HEK293 (cell line): ENCODE measurements around the gene ALG3.
A peak's percentile ranks its signal among the peaks of the same experiment; 100 is the strongest.

Source experiments
- CTCF ChIA-PET: fragments of 350-600 bp; formaldehyde crosslinking; extraction: SDS; loops from one replicate; lab custom pipeline; 2021; ENCODE audit warnings: antibody characterized with exemption; lab: Yijun Ruan, JAX
- POLR2A ChIA-PET: fragments of 300-600 bp; formaldehyde crosslinking; extraction: SDS; loops from one replicate; lab custom pipeline; 2020; ENCODE audit warnings: antibody characterized with exemption, inconsistent platforms; lab: Yijun Ruan, JAX
- H3K27ac ChIP-seq: fragments of 200-500 bp; sonication (Bioruptor generic); 2 replicates; pipeline ENCODE4 v1.5.1; 2014; ENCODE audit warnings: low read depth, low read length, control low read depth, inconsistent platforms; ENCODE audit errors: extremely low read depth
- H3K36me3 ChIP-seq, 2 experiments: fragments of 200-500 bp in 1 of 2; sonication (Bioruptor generic) in 1 of 2; 1 replicate in 1 of 2; 2 replicates in 1 of 2; pipeline ENCODE4 v1.5.1; 2014 to 2017; ENCODE audit warnings: inconsistent platforms in 2 of 2, low read length in 2 of 2; ENCODE audit not compliant: control insufficient read depth in 2 of 2, insufficient read depth in 1 of 2
- H3K4me1 ChIP-seq: fragments of 200-500 bp; sonication (Bioruptor generic); 2 replicates; pipeline ENCODE4 v1.5.1; 2014; ENCODE audit warnings: mild to moderate bottlenecking, low read length, inconsistent platforms; ENCODE audit not compliant: control insufficient read depth, insufficient read depth
- H3K4me3 ChIP-seq: 2 replicates; pipeline ENCODE4 v1.5.1; 2011; ENCODE audit warnings: low read depth, mild to moderate bottlenecking, control low read depth, low read length, moderate library complexity
- H3K9me3 ChIP-seq: fragments of 200-500 bp; sonication (Bioruptor generic); 2 replicates; pipeline ENCODE4 v1.5.1; 2014; ENCODE audit warnings: low read depth, low read length, inconsistent platforms; ENCODE audit not compliant: control insufficient read depth, insufficient read depth
- BCL11B ChIP-seq: fragments of 450-650 bp; formaldehyde crosslinking; IDR thresholded peaks from 2 replicates; pipeline ENCODE4 v1.5.1; 2016; ENCODE audit warnings: low read depth, missing biosample characterization, missing genetic modification characterization
- GFI1B ChIP-seq: fragments of 450-650 bp; formaldehyde crosslinking; IDR thresholded peaks from 2 replicates; pipeline ENCODE4 v1.5.1; 2016; ENCODE audit warnings: missing biosample characterization, missing genetic modification characterization
- GLI4 ChIP-seq: fragments of 450-650 bp; formaldehyde crosslinking; IDR thresholded peaks from 2 replicates; pipeline ENCODE4 v1.5.1; 2016; ENCODE audit warnings: missing biosample characterization, missing genetic modification characterization
- REST ChIP-seq: fragments of 450-650 bp; formaldehyde crosslinking; IDR thresholded peaks from 2 replicates; pipeline ENCODE4 v1.5.1; 2016; ENCODE audit warnings: missing biosample characterization, missing genetic modification characterization
- ZBTB1 ChIP-seq: fragments of 450-650 bp; formaldehyde crosslinking; IDR thresholded peaks from 2 replicates; pipeline ENCODE4 v1.5.1; 2016; ENCODE audit warnings: missing biosample characterization, missing genetic modification characterization
- ZIC2 ChIP-seq: fragments of 450-650 bp; formaldehyde crosslinking; IDR thresholded peaks from 2 replicates; pipeline ENCODE4 v1.5.1; 2016; ENCODE audit warnings: missing biosample characterization, missing genetic modification characterization
- ZNF175 ChIP-seq: fragments of 450-650 bp; formaldehyde crosslinking; IDR thresholded peaks from 2 replicates; pipeline ENCODE4 v1.5.1; 2016; ENCODE audit warnings: missing biosample characterization, missing genetic modification characterization
- ZNF2 ChIP-seq: fragments of 450-650 bp; formaldehyde crosslinking; IDR thresholded peaks from 2 replicates; pipeline ENCODE4 v1.5.1; 2016; ENCODE audit warnings: missing biosample characterization, missing genetic modification characterization
- ZNF23 ChIP-seq: fragments of 450-650 bp; formaldehyde crosslinking; IDR thresholded peaks from 2 replicates; pipeline ENCODE4 v1.5.1; 2016; ENCODE audit warnings: missing biosample characterization, missing genetic modification characterization, borderline replicate concordance
- ZNF501 ChIP-seq: fragments of 450-650 bp; formaldehyde crosslinking; IDR thresholded peaks from 2 replicates; pipeline ENCODE4 v1.5.1; 2016; ENCODE audit warnings: missing biosample characterization, missing genetic modification characterization
- ZNF530 ChIP-seq: fragments of 450-650 bp; formaldehyde crosslinking; IDR thresholded peaks from 2 replicates; pipeline ENCODE4 v1.5.1; 2016; ENCODE audit warnings: low read depth, missing biosample characterization, missing genetic modification characterization
- ZNF677 ChIP-seq: fragments of 450-650 bp; IDR thresholded peaks from 2 replicates; pipeline ENCODE4 v1.5.0; 2018; ENCODE audit warnings: missing biosample characterization, mild to moderate bottlenecking, missing genetic modification characterization, moderate library complexity
- ZNF776 ChIP-seq: fragments of 450-650 bp; formaldehyde crosslinking; IDR thresholded peaks from 2 replicates; pipeline ENCODE4 v1.5.0; 2017; ENCODE audit warnings: missing biosample characterization, missing genetic modification characterization, borderline replicate concordance
- ZSCAN23 ChIP-seq: fragments of 450-650 bp; formaldehyde crosslinking; IDR thresholded peaks from 2 replicates; pipeline ENCODE4 v1.5.1; 2016; ENCODE audit warnings: missing biosample characterization, missing genetic modification characterization
- ZSCAN30 ChIP-seq: fragments of 450-650 bp; IDR thresholded peaks from 2 replicates; pipeline ENCODE4 v1.5.1; 2018; ENCODE audit warnings: missing biosample characterization, mild to moderate bottlenecking, missing genetic modification characterization, moderate library complexity
- TF ChIP-seq, protein P1 (sequence below): fragments of 450-650 bp; formaldehyde crosslinking; conservative IDR thresholded peaks from 2 replicates; pipeline ENCODE4 v1.5.1; 2016; ENCODE audit warnings: low read depth, missing biosample characterization, missing genetic modification characterization
- TF ChIP-seq, protein P2 (sequence below): fragments of 450-650 bp; IDR thresholded peaks from 2 replicates; pipeline ENCODE4 v1.5.1; 2018; ENCODE audit warnings: missing biosample characterization, missing genetic modification characterization
- TF ChIP-seq, protein P3 (sequence below): fragments of 450-650 bp; formaldehyde crosslinking; IDR thresholded peaks from 2 replicates; pipeline ENCODE4 v1.5.1; 2017; ENCODE audit warnings: missing biosample characterization, missing genetic modification characterization

ALG3 gene

DNA sequence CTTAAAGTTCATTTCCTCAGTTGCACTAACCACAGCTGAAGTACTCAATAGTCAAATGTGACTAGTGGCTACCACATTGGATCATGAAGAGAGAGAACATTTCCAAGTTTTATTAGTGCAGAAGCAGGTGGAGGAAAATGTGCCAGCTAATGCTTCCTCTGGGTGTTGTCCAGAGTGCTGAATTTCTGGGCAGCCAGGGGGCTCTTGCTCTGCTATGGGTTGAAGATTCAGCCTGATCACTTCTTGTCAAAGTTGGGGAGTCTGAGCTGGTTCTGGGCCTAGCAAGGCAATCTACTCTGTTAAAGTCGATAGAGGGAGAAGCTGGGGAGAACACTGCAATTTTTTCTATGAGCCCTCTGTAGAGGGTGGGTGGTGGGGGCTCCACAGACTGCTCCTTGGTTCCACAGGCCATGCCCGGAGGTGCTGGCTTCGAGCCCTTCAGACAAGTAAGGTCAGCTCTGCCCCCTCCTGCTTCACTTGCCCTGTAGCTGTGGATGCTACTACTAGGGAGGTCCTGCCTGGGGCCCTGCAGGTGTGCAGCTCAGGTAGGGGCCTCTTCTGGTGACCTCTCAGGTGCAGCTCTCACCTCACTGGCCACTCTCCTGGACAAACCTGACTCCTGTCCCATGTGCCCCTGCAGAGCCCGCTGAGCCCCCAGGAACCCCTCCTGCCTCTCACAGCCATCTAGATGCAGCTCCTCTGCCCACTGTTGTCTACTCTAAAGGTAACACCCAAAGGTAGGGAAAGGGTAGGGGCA lies 8.2 kb downstream of the ALG3 start:
- no peak overlapping the region for H3K4me3 ChIP-seq
- no peaks in the 10 kb centered on the region for H3K4me1 ChIP-seq
- ChIA-PET POLR2A (interaction anchor here (1.1 to 1.2 kb wide), 3 partner anchors 20 to 64 kb away, joined by 4 read pairs; partner anchors contain the start of gene CAMK2N2), CTCF (interaction anchor here (0.7 to 8.7 kb wide), 3 partner anchors 13 to 97 kb away, joined by 3 to 66 read pairs (median 4); partner anchors contain the start of gene VWA5B2)
- H3K36me3 ChIP-seq = peaks cover 0 to 39% of the 10 kb centered on the region in 2 experiments; a peak in 1 of 3 replicates
- no peaks in the 10 kb centered on the region for H3K9me3 ChIP-seq
- TF ChIP-seq REST = peak; percentile 94
- TF ChIP-seq ZSCAN23 = no peak
- TF ChIP-seq BCL11B (tag by site-specific recombination) = no peak
- TF ChIP-seq ZNF175 (tag by site-specific recombination) = no peak
- TF ChIP-seq ZNF23 (tag by site-specific recombination) = no peak
- TF ChIP-seq GFI1B (tag by site-specific recombination) = no peak
- no peak for TF ChIP-seq ZNF501 (tag by site-specific recombination)
- H3K27ac ChIP-seq = no peak overlapping the region

GRCh38 chr3:184239708-184240107 lies 9.1 kb downstream of the ALG3 start:
- no peak overlapping the region for H3K27ac ChIP-seq
- TF ChIP-seq ZNF776 (no peak), ZIC2 (peak; percentile 14; the same call in 1 of the 2 replicates)
- CTCF ChIA-PET = interaction anchor here (8.7 kb wide), 1 partner anchor 12 kb away, joined by 66 read pairs; the partner anchor contains the start of gene VWA5B2
- no peak overlapping the region for H3K4me3 ChIP-seq
- POLR2A ChIA-PET = interaction anchor here (1.1 to 1.2 kb wide), 3 partner anchors 19 to 63 kb away, joined by 4 read pairs; partner anchors contain the start of gene CAMK2N2
- no peaks in the 10 kb centered on the region for H3K9me3 ChIP-seq
- no peaks in the 10 kb centered on the region for H3K4me1 ChIP-seq
- peaks cover 0 to 30% of the 10 kb centered on the region in 2 experiments; a peak in 1 of 3 replicates for H3K36me3 ChIP-seq

GRCh38 chr3:184239221-184239620 lies 9.5 kb downstream of the ALG3 start:
- CTCF ChIA-PET = interaction anchor here (0.6 to 8.7 kb wide), 2 partner anchors 12 to 15 kb away, joined by 3 to 66 read pairs; partner anchors contain the start of gene VWA5B2
- no peak overlapping the region for H3K27ac ChIP-seq
- POLR2A ChIA-PET = interaction anchor here (1.2 kb wide), 1 partner anchor 22 kb away, joined by 4 read pairs; the partner anchor contains the start of gene CAMK2N2
- TF ChIP-seq ZNF677 (tag by site-specific recombination) (no peak), GLI4 (no peak), GFI1B (tag by site-specific recombination) (no peak), ZNF530 (tag by site-specific recombination) (no peak), ZSCAN30 (tag by site-specific recombination) (no peak), ZNF2 (tag by site-specific recombination) (no peak), ZBTB1 (no peak)
- TF ChIP-seq, protein P1, sequence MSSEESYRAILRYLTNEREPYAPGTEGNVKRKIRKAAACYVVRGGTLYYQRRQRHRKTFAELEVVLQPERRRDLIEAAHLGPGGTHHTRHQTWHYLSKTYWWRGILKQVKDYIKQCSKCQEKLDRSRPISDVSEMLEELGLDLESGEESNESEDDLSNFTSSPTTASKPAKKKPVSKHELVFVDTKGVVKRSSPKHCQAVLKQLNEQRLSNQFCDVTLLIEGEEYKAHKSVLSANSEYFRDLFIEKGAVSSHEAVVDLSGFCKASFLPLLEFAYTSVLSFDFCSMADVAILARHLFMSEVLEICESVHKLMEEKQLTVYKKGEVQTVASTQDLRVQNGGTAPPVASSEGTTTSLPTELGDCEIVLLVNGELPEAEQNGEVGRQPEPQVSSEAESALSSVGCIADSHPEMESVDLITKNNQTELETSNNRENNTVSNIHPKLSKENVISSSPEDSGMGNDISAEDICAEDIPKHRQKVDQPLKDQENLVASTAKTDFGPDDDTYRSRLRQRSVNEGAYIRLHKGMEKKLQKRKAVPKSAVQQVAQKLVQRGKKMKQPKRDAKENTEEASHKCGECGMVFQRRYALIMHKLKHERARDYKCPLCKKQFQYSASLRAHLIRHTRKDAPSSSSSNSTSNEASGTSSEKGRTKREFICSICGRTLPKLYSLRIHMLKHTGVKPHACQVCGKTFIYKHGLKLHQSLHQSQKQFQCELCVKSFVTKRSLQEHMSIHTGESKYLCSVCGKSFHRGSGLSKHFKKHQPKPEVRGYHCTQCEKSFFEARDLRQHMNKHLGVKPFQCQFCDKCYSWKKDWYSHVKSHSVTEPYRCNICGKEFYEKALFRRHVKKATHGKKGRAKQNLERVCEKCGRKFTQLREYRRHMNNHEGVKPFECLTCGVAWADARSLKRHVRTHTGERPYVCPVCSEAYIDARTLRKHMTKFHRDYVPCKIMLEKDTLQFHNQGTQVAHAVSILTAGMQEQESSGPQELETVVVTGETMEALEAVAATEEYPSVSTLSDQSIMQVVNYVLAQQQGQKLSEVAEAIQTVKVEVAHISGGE = no peak
- TF ChIP-seq, protein P2, sequence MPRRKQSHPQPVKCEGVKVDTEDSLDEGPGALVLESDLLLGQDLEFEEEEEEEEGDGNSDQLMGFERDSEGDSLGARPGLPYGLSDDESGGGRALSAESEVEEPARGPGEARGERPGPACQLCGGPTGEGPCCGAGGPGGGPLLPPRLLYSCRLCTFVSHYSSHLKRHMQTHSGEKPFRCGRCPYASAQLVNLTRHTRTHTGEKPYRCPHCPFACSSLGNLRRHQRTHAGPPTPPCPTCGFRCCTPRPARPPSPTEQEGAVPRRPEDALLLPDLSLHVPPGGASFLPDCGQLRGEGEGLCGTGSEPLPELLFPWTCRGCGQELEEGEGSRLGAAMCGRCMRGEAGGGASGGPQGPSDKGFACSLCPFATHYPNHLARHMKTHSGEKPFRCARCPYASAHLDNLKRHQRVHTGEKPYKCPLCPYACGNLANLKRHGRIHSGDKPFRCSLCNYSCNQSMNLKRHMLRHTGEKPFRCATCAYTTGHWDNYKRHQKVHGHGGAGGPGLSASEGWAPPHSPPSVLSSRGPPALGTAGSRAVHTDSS = no peak
- TF ChIP-seq, protein P3, sequence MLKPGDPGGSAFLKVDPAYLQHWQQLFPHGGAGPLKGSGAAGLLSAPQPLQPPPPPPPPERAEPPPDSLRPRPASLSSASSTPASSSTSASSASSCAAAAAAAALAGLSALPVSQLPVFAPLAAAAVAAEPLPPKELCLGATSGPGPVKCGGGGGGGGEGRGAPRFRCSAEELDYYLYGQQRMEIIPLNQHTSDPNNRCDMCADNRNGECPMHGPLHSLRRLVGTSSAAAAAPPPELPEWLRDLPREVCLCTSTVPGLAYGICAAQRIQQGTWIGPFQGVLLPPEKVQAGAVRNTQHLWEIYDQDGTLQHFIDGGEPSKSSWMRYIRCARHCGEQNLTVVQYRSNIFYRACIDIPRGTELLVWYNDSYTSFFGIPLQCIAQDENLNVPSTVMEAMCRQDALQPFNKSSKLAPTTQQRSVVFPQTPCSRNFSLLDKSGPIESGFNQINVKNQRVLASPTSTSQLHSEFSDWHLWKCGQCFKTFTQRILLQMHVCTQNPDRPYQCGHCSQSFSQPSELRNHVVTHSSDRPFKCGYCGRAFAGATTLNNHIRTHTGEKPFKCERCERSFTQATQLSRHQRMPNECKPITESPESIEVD (tag by site-specific recombination) = no peak

More at GRCh38 chr3:184239221-184239620, 9.5 kb downstream of the ALG3 start:
- Histone ChIP-seq H3K4me1 (no peaks in the 10 kb centered on the region), H3K4me3 (no peak overlapping the region), H3K9me3 (no peaks in the 10 kb centered on the region), H3K36me3 (peaks cover 0 to 25% of the 10 kb centered on the region in 2 experiments; a peak in 1 of 3 replicates)
